HepG2 (cell line): ENCODE data around the gene FASTKD2. TPM values are rescaled to one million over a fixed set of nuclear protein-coding genes. Genes with fewer than 3 reads are reported as not detected.

Source experiments
- ATAC-seq: fragments of 200-7000 bp; cut with Tn5 transposase; 3 replicates; pipeline ENCODE4 v1.9.1; 2020; ENCODE audit warnings: mild to moderate bottlenecking, moderate library complexity
- BruUV-seq: library from RNA; stranded (reverse); fragments of 400-500 nt; replicated peaks from 2 replicates; lab custom pipeline; 2021; lab: Mats Ljungman, UMichigan
- CTCF ChIA-PET: fragments of 300-600 bp; formaldehyde crosslinking; extraction: SDS; loops from one replicate; lab custom pipeline; 2021; ENCODE audit warnings: low total read pairs, inconsistent platforms, low intra/inter-chr PET ratio; lab: Yijun Ruan, JAX
- POLR2A ChIA-PET: fragments of 350-600 bp; sonication (Branson Sonifier 250); formaldehyde crosslinking; loops from one replicate; lab custom pipeline; 2020; ENCODE audit warnings: antibody characterized with exemption, inconsistent platforms; lab: Yijun Ruan, JAX
- DNase-seq: peaks from one replicate; pipeline ENCODE4 v3.0.0-alpha.2; 2015; ENCODE audit warnings: low spot score
- FAIRE-seq: peaks from 3 replicates; lab custom pipeline; 2011; peaks lifted over from hg19 to GRCh38; lab: Jason Lieb, UNC
- H2AFZ ChIP-seq: one replicate; pipeline ENCODE4 v1.6.1; 2011; ENCODE audit warnings: low read length, inconsistent platforms
- H3K27ac ChIP-seq: fragments of 300-600 bp; 3 replicates; pipeline ENCODE4 v1.8.0; 2011; ENCODE audit warnings: mixed run types, mild to moderate bottlenecking, mixed read lengths, low read length, inconsistent platforms; ENCODE audit not compliant: insufficient read depth; ENCODE audit errors: extremely low read length
- H3K27me3 ChIP-seq, 2 experiments: fragments of 200-600 bp in 1 of 2; 2 replicates in 1 of 2; 3 replicates in 1 of 2; pipeline versions ENCODE4 v1.6.0 to v1.8.0; 2011; ENCODE audit warnings: low read length in 2 of 2, mild to moderate bottlenecking in 2 of 2, moderate library complexity in 2 of 2, inconsistent platforms in 1 of 2; ENCODE audit not compliant: insufficient read depth in 2 of 2, control insufficient read depth in 1 of 2
- H3K36me3 ChIP-seq, 2 experiments: fragments of 200-600 bp in 1 of 2; replicated peaks in 1 of 2; 2 replicates in 1 of 2; 3 replicates in 1 of 2; pipeline versions ENCODE4 v1.5.1 to v1.8.0; 2011; ENCODE audit warnings: low read length in 2 of 2, inconsistent platforms in 1 of 2; ENCODE audit not compliant: insufficient read depth in 2 of 2, control insufficient read depth in 1 of 2
- H3K4me1 ChIP-seq: 2 replicates; pipeline ENCODE4 v1.5.1; 2012; ENCODE audit warnings: low read length, inconsistent platforms; ENCODE audit not compliant: insufficient read depth
- H3K4me2 ChIP-seq: 2 replicates; pipeline ENCODE4 v1.6.0; 2011; ENCODE audit warnings: low read depth, low read length, inconsistent platforms
- H3K4me3 ChIP-seq, 3 experiments: fragments of 200-600 bp in 1 of 3; sonication (generic), shearing (Covaris generic) in 1 of 3; replicated peaks in 1 of 3; 2 replicates each; pipeline ENCODE4 v1.5.1; 2011 to 2016; ENCODE audit warnings: low read length in 3 of 3, inconsistent platforms in 2 of 3, low read depth in 2 of 3, mild to moderate bottlenecking in 2 of 3, control low read depth in 1 of 3, mixed read lengths in 1 of 3; ENCODE audit not compliant: insufficient read depth in 1 of 3
- H3K79me2 ChIP-seq: one replicate; pipeline ENCODE4 v1.6.1; 2011; ENCODE audit warnings: low read length, inconsistent platforms; ENCODE audit not compliant: insufficient read depth
- H3K9ac ChIP-seq: 2 replicates; pipeline ENCODE4 v1.6.0; 2011; ENCODE audit warnings: mild to moderate bottlenecking, low read depth, low read length, inconsistent platforms; ENCODE audit not compliant: insufficient read depth
- H3K9me3 ChIP-seq: 2 replicates; pipeline ENCODE4 v1.5.1; 2012; ENCODE audit warnings: mild to moderate bottlenecking, low read length
- H4K20me1 ChIP-seq: 2 replicates; pipeline ENCODE4 v1.6.0; 2011; ENCODE audit warnings: inconsistent platforms, mild to moderate bottlenecking, low read length, moderate library complexity; ENCODE audit not compliant: insufficient read depth
- CCDC6 ChIP-seq: sonication (generic); formaldehyde crosslinking; IDR thresholded peaks from 2 replicates; pipeline ENCODE4 v1.8.1; 2022; ENCODE audit warnings: mild to moderate bottlenecking, missing genetic modification reagents, moderate library complexity
- DR1 ChIP-seq: sonication (generic); formaldehyde crosslinking; IDR thresholded peaks from 2 replicates; pipeline ENCODE4 v1.8.0; 2021; ENCODE audit warnings: mild to moderate bottlenecking, missing genetic modification reagents, inconsistent platforms
- FOSL2 ChIP-seq: sonication (generic); formaldehyde crosslinking; IDR thresholded peaks from 2 replicates; pipeline ENCODE4 v1.4.0; 2020; ENCODE audit warnings: missing genetic modification reagents
- HMG20A ChIP-seq: IDR thresholded peaks from 2 replicates; pipeline ENCODE4 v1.6.1; 2016; ENCODE audit warnings: borderline replicate concordance
- KLF9 ChIP-seq: IDR thresholded peaks from 2 replicates; pipeline ENCODE4 v1.6.1; 2016; ENCODE audit warnings: low read depth
- MAFF ChIP-seq: IDR thresholded peaks from 2 replicates; pipeline ENCODE4 v1.6.1; 2011; ENCODE audit warnings: low read depth, low read length, improper control_type of control experiment
- MAFK ChIP-seq, 2 experiments: IDR thresholded peaks in 1 of 2; conservative IDR thresholded peaks in 1 of 2; 2 replicates each; pipeline ENCODE4 v1.6.1; 2011; ENCODE audit warnings: improper control_type of control experiment in 2 of 2, low read length in 2 of 2
- NCOA1 ChIP-seq: sonication (generic); formaldehyde crosslinking; IDR thresholded peaks from 2 replicates; pipeline ENCODE4 v1.9.0; 2021; ENCODE audit warnings: missing genetic modification reagents
- NFRKB ChIP-seq: fragments of 450-650 bp; IDR thresholded peaks from 2 replicates; pipeline ENCODE4 v1.6.1; 2017
- ZNF138 ChIP-seq: sonication (generic); formaldehyde crosslinking; IDR thresholded peaks from 2 replicates; pipeline ENCODE4 v1.5.0; 2020; ENCODE audit warnings: mild to moderate bottlenecking, low read depth, missing genetic modification reagents
- WGBS: methylation state at CpG from one replicate; pipeline ENCODE4 v1.1.6; 2017; ENCODE audit warnings: low lambda C conversion rate; 5-methylcytosine and 5-hydroxymethylcytosine counted together
- in situ Hi-C: cut with HindIII; loops from 2 replicates; pipeline ENCODE4 v1.10.0; 2017; ENCODE audit warnings: low pct_unique_long_range_greater_than_20kb; ENCODE audit not compliant: extremely low pct_ligation_motif_present
- intact Hi-C: fragments of 100-400 bp; cut with micrococcal nuclease; formaldehyde crosslinking; loops from one replicate; pipeline ENCODE4 v1.10.0; 2022; ENCODE audit not compliant: unreplicated experiment
- polyA plus RNA-seq, 8 experiments: library from polyadenylated mRNA; depleted of rRNA in 3 of 8; stranded (reverse) in 7 of 8; unstranded in 1 of 8; fragments of >200 nt; fragmentation: Illumina TruSeq in 4 of 8; extraction: Trizol in 4 of 8; gene quantifications; 2 replicates each; pipeline versions ENCODE4 v1.2.1 to v1.2.3, GENCODE V29; 2011 to 2016; ENCODE audit warnings: low read depth in 4 of 8, missing spikeins in 1 of 8, mixed read lengths in 1 of 8; ENCODE audit not compliant: insufficient read depth in 1 of 8
- total RNA-seq, 5 experiments: library from RNA; depleted of rRNA; stranded (reverse); fragments of >200 nt; fragmentation: Illumina TruSeq; extraction: Trizol; gene quantifications; 2 replicates each; pipeline ENCODE4 v1.2.3, GENCODE V29; 2016; ENCODE audit warnings: low read depth in 1 of 5
- TF ChIP-seq, protein P1 (sequence below): sonication (generic); formaldehyde crosslinking; IDR thresholded peaks from 2 replicates; pipeline ENCODE4 v1.5.1; 2020; ENCODE audit warnings: mild to moderate bottlenecking, missing genetic modification reagents, moderate library complexity
- TF ChIP-seq, protein P2 (sequence below): sonication (generic); formaldehyde crosslinking; IDR thresholded peaks from 2 replicates; pipeline ENCODE4 v1.4.0; 2020; ENCODE audit warnings: missing genetic modification reagents

Gene FASTKD2
- total and polyA plus RNA-seq, 2 of the 13 experiments (the other 11 are each of a cell fraction or from before 2014, with no cell fraction given) = 41.1 to 77.8 TPM

DNA sequence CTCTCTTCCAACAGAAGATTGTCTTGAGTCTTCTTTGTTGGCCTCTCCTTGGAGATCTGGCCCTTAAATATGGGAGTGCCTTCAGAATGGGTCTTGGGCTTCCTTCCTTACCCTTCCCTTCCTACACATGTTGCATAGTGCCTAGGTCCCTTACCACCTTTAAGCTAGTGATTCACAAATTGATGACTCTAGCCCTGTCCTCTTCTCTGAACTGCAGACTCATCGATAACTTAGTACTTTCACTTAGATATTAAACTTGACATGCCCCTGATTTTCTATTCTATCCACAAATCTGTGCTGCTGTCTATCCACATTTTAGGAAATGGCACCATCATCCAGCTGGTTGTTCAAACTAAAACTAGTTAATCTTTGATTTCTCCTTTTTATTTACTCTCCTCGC, 38.1 kb upstream of the FASTKD2 start:
- intact Hi-C loops (no loop called here), in situ Hi-C loops (no loop called here)
- ATAC-seq (no peak), DNase-seq (no peak), FAIRE-seq (no peak)
- no peaks in the 10 kb centered on the region for H3K9me3 ChIP-seq
- H4K20me1 ChIP-seq = no peaks in the 10 kb centered on the region
- TF ChIP-seq MAFK (conservative IDR thresholded peaks at IDR 0.05 in 1 of 2, IDR thresholded peaks at IDR 0.05 in 1 of 2; ENCODE audit: low read length in 2 of 2) (peak in 1 of 2 experiments; percentile 69; a peak in 2 of 4 replicates), MAFF (peak; percentile 40; the same call in 1 of the 2 replicates)
- TF ChIP-seq, protein P1, sequence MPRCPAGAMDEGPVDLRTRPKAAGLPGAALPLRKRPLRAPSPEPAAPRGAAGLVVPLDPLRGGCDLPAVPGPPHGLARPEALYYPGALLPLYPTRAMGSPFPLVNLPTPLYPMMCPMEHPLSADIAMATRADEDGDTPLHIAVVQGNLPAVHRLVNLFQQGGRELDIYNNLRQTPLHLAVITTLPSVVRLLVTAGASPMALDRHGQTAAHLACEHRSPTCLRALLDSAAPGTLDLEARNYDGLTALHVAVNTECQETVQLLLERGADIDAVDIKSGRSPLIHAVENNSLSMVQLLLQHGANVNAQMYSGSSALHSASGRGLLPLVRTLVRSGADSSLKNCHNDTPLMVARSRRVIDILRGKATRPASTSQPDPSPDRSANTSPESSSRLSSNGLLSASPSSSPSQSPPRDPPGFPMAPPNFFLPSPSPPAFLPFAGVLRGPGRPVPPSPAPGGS (CRISPR knock-in tag) = no peak
- no peak overlapping the region for H3K27ac ChIP-seq
- H3K36me3 ChIP-seq = no peaks in the 10 kb centered on the region
- no TSS peak for BruUV-seq
- no peak overlapping the region for H3K4me3 ChIP-seq
- CTCF ChIA-PET = no interaction called here
- no peaks in the 10 kb centered on the region for H3K79me2 ChIP-seq
- no peaks in the 10 kb centered on the region for H3K4me1 ChIP-seq
- H3K9ac ChIP-seq = no peak overlapping the region
- H3K27me3 ChIP-seq = peaks cover 0 to 10% of the 10 kb centered on the region in 2 experiments; a peak in 2 of 5 replicates
- 32% methylated on average over 2 of the region's 2 CpGs for WGBS
- no peak overlapping the region for H3K4me2 ChIP-seq
- POLR2A ChIA-PET = no interaction called here
- H2AFZ ChIP-seq = no peak overlapping the region

DNA sequence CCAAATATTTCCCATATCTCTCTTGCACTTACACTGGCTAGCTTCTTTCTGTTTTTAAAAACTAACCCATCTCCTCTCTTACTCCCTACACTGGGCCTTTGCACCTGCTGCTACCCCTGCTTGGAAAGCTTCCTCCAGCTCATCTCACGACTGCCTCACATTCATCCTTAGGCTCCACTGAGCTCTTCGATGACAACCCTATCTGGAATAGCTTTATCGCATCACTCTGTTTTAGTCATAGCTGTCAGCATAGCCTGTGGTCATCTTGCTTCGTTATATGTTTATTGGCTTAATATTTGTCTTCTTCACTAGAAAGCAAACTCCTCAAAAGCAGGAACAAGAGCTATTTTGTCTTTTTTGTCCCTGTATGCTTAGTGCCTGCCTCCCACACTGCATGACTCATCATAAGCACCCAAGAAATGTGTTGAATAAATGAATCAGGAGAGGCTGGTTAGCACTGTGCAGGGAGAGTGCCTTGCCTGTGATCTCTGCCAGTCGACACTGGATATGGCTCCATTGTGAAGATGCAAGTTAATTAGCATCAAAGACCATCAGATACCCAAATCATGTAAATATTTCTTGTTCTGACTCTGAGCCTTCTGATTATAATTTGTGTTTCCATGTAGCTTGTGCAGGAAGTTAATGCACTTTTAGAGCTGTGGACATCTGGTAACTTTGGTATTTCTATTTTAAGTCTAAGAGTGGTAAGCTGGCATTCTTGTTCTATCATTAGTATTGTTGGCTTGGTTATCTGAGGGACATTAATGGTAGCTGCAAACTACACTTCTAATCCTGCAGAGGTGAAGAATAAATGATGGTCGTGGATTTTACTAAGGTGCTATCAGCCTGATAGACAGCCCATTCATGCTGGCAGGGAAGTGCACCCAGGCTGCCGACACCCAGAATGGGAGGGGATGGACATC, 36.9 kb upstream of the FASTKD2 start:
- DNase-seq (peak; percentile 39), FAIRE-seq (no peak), ATAC-seq (peak; percentile 71)
- H4K20me1 ChIP-seq = no peaks in the 10 kb centered on the region
- H3K9me3 ChIP-seq = no peaks in the 10 kb centered on the region
- intact Hi-C loops = no loop called here
- POLR2A ChIA-PET = no interaction called here
- H3K4me1 ChIP-seq = no peaks in the 10 kb centered on the region
- WGBS = 18% methylated on average over 7 of the region's 7 CpGs
- peaks cover 0 to 10% of the 10 kb centered on the region in 2 experiments; a peak in 2 of 5 replicates for H3K27me3 ChIP-seq
- CTCF ChIA-PET = no interaction called here
- BruUV-seq = no TSS peak
- in situ Hi-C loops = no loop called here
- H3K4me3 ChIP-seq = no peak overlapping the region
- no peak overlapping the region for H2AFZ ChIP-seq
- H3K79me2 ChIP-seq = no peaks in the 10 kb centered on the region
- H3K4me2 ChIP-seq = no peak overlapping the region
- no peak overlapping the region for H3K9ac ChIP-seq
- no peaks in the 10 kb centered on the region for H3K36me3 ChIP-seq
- no peak overlapping the region for H3K27ac ChIP-seq
- TF ChIP-seq KLF9 = no peak
- TF ChIP-seq HMG20A (CRISPR knock-in tag) = 0 out of 2 replicates have a peak, but pooled peaks have one; percentile 39
- no peak for TF ChIP-seq ZNF138 (CRISPR knock-in tag)
- TF ChIP-seq NFRKB = no peak
- TF ChIP-seq FOSL2 = peak; percentile 81
- TF ChIP-seq CCDC6 (CRISPR knock-in tag) = no peak
- no peak for TF ChIP-seq NCOA1 (CRISPR knock-in tag)
- TF ChIP-seq, protein P2, sequence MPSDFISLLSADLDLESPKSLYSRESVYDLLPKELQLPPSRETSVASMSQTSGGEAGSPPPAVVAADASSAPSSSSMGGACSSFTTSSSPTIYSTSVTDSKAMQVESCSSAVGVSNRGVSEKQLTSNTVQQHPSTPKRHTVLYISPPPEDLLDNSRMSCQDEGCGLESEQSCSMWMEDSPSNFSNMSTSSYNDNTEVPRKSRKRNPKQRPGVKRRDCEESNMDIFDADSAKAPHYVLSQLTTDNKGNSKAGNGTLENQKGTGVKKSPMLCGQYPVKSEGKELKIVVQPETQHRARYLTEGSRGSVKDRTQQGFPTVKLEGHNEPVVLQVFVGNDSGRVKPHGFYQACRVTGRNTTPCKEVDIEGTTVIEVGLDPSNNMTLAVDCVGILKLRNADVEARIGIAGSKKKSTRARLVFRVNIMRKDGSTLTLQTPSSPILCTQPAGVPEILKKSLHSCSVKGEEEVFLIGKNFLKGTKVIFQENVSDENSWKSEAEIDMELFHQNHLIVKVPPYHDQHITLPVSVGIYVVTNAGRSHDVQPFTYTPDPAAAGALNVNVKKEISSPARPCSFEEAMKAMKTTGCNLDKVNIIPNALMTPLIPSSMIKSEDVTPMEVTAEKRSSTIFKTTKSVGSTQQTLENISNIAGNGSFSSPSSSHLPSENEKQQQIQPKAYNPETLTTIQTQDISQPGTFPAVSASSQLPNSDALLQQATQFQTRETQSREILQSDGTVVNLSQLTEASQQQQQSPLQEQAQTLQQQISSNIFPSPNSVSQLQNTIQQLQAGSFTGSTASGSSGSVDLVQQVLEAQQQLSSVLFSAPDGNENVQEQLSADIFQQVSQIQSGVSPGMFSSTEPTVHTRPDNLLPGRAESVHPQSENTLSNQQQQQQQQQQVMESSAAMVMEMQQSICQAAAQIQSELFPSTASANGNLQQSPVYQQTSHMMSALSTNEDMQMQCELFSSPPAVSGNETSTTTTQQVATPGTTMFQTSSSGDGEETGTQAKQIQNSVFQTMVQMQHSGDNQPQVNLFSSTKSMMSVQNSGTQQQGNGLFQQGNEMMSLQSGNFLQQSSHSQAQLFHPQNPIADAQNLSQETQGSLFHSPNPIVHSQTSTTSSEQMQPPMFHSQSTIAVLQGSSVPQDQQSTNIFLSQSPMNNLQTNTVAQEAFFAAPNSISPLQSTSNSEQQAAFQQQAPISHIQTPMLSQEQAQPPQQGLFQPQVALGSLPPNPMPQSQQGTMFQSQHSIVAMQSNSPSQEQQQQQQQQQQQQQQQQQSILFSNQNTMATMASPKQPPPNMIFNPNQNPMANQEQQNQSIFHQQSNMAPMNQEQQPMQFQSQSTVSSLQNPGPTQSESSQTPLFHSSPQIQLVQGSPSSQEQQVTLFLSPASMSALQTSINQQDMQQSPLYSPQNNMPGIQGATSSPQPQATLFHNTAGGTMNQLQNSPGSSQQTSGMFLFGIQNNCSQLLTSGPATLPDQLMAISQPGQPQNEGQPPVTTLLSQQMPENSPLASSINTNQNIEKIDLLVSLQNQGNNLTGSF (CRISPR knock-in tag) = no peak
- no peak for TF ChIP-seq DR1
